ENCODE results near the gene ZNF639. TPM values are rescaled to one million over a fixed set of nuclear protein-coding genes. Genes with fewer than 3 reads are reported as not detected.
A peak's percentile ranks its signal among the peaks of the same experiment; 100 is the strongest.

ZNF639 gene
- total and polyA plus RNA-seq, 9 of the 15 experiments (the other 6 are each of a cell fraction or from before 2014, with no cell fraction given), result 17.6 to 88.1 (median 53.7) TPM

DNA sequence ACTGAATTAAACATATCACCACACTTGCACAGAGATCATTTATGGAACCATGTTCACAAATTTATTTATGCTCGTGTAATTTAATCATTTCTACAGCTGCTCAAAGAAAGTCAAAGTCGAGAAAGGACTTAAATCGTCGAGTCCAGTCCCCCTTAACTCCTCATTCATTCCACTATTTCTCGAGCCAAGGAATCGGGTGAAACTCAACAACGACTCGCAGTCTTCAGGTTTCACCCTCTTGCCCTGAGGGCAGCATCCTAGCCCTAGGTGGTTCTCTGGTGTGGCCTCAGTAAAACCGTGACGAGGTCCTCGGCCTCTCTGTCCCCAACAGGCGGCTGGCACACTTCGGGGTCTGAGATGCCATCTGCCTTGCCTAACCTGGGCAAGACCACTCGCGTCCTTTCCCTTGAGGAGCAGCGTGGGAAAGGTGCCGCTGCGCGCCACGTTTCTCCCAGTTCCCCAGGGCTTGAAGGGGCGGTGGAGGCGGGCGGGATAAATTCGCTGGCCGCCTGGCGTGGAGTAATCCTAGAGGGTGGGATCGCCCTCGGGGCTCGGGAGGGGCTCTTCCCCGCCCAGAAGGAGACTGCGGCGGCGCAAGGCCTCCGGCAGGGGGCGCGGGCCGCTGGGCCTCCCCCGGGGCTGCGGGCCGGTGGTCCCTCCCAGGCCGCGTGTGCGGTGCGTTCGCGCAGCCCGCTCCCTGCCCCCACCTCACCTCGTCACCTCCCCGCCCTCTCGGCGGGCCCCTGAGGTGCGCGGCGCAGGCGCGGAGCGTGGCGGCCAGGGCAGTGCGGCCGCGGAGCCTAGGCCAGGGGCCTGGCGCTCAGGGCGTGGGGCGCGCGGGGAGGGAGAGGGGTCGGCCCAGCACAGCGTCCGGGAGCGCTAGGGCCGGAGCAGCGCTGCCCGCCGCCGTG lies at the start of gene ZNF639 (continued):
- TF ChIP-seq, protein P1, sequence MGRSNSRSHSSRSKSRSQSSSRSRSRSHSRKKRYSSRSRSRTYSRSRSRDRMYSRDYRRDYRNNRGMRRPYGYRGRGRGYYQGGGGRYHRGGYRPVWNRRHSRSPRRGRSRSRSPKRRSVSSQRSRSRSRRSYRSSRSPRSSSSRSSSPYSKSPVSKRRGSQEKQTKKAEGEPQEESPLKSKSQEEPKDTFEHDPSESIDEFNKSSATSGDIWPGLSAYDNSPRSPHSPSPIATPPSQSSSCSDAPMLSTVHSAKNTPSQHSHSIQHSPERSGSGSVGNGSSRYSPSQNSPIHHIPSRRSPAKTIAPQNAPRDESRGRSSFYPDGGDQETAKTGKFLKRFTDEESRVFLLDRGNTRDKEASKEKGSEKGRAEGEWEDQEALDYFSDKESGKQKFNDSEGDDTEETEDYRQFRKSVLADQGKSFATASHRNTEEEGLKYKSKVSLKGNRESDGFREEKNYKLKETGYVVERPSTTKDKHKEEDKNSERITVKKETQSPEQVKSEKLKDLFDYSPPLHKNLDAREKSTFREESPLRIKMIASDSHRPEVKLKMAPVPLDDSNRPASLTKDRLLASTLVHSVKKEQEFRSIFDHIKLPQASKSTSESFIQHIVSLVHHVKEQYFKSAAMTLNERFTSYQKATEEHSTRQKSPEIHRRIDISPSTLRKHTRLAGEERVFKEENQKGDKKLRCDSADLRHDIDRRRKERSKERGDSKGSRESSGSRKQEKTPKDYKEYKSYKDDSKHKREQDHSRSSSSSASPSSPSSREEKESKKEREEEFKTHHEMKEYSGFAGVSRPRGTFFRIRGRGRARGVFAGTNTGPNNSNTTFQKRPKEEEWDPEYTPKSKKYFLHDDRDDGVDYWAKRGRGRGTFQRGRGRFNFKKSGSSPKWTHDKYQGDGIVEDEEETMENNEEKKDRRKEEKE (IDR thresholded peaks at IDR 0.05; ENCODE audit: borderline replicate concordance in 1 of 2, control insufficient read depth in 1 of 2, low read depth in 2 of 2, low read length in 1 of 2), result 0 out of 4 replicates have a peak, but pooled peaks of 1 of the 2 experiments have one; percentile 22
- TF ChIP-seq, protein P2, sequence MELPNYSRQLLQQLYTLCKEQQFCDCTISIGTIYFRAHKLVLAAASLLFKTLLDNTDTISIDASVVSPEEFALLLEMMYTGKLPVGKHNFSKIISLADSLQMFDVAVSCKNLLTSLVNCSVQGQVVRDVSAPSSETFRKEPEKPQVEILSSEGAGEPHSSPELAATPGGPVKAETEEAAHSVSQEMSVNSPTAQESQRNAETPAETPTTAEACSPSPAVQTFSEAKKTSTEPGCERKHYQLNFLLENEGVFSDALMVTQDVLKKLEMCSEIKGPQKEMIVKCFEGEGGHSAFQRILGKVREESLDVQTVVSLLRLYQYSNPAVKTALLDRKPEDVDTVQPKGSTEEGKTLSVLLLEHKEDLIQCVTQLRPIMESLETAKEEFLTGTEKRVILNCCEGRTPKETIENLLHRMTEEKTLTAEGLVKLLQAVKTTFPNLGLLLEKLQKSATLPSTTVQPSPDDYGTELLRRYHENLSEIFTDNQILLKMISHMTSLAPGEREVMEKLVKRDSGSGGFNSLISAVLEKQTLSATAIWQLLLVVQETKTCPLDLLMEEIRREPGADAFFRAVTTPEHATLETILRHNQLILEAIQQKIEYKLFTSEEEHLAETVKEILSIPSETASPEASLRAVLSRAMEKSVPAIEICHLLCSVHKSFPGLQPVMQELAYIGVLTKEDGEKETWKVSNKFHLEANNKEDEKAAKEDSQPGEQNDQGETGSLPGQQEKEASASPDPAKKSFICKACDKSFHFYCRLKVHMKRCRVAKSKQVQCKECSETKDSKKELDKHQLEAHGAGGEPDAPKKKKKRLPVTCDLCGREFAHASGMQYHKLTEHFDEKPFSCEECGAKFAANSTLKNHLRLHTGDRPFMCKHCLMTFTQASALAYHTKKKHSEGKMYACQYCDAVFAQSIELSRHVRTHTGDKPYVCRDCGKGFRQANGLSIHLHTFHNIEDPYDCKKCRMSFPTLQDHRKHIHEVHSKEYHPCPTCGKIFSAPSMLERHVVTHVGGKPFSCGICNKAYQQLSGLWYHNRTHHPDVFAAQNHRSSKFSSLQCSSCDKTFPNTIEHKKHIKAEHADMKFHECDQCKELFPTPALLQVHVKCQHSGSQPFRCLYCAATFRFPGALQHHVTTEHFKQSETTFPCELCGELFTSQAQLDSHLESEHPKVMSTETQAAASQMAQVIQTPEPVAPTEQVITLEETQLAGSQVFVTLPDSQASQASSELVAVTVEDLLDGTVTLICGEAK (IDR thresholded peaks at IDR 0.05), result peak; percentile 38; the same call in 1 of the 2 replicates
- TF ChIP-seq, protein P2 (CRISPR knock-in tag; IDR thresholded peaks at IDR 0.05), result no peak
- TF ChIP-seq, protein P3, sequence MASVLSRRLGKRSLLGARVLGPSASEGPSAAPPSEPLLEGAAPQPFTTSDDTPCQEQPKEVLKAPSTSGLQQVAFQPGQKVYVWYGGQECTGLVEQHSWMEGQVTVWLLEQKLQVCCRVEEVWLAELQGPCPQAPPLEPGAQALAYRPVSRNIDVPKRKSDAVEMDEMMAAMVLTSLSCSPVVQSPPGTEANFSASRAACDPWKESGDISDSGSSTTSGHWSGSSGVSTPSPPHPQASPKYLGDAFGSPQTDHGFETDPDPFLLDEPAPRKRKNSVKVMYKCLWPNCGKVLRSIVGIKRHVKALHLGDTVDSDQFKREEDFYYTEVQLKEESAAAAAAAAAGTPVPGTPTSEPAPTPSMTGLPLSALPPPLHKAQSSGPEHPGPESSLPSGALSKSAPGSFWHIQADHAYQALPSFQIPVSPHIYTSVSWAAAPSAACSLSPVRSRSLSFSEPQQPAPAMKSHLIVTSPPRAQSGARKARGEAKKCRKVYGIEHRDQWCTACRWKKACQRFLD (CRISPR knock-in tag; IDR thresholded peaks at IDR 0.05), result peak; percentile 32; the same call in 1 of the 2 replicates
- no peak for TF ChIP-seq NCOA4 (IDR thresholded peaks at IDR 0.05; ENCODE audit: partially characterized antibody)
- TF ChIP-seq NR3C1 (CRISPR knock-in tag; IDR thresholded peaks at IDR 0.05), result 0 out of 2 replicates have a peak, but pooled peaks have one; percentile 54
- TF ChIP-seq ZNF764 (CRISPR knock-in tag; IDR thresholded peaks at IDR 0.05; ENCODE audit: low read depth), result 0 out of 2 replicates have a peak, but pooled peaks have one; percentile 49
- TF ChIP-seq, protein P4, sequence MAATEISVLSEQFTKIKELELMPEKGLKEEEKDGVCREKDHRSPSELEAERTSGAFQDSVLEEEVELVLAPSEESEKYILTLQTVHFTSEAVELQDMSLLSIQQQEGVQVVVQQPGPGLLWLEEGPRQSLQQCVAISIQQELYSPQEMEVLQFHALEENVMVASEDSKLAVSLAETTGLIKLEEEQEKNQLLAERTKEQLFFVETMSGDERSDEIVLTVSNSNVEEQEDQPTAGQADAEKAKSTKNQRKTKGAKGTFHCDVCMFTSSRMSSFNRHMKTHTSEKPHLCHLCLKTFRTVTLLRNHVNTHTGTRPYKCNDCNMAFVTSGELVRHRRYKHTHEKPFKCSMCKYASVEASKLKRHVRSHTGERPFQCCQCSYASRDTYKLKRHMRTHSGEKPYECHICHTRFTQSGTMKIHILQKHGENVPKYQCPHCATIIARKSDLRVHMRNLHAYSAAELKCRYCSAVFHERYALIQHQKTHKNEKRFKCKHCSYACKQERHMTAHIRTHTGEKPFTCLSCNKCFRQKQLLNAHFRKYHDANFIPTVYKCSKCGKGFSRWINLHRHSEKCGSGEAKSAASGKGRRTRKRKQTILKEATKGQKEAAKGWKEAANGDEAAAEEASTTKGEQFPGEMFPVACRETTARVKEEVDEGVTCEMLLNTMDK (IDR thresholded peaks at IDR 0.05; ENCODE audit: borderline replicate concordance, insufficient read depth, low read depth, low read length, poor library complexity, severe bottlenecking), result peak; percentile 91

All from K562 (cell line).